Measurements from ENCODE around the gene CCDC61. TPM values are rescaled to one million over a fixed set of nuclear protein-coding genes. Genes with fewer than 3 reads are reported as not detected.

Gene CCDC61
- total RNA-seq, 1 donor from 2014 or later, result 28.8 TPM

GRCh38 chr19:46015687-46016425 is 20.6 kb downstream of the CCDC61 start:
- no peak for DNase-seq (ENCODE audit: low spot score)

GRCh38 chr19:46016426-46017094 is 21.3 kb downstream of the CCDC61 start:
- peak; percentile 83 for DNase-seq (ENCODE audit: low spot score)

GRCh38 chr19:46017095-46017429 is 21.8 kb downstream of the CCDC61 start:
- no peak for DNase-seq (ENCODE audit: low spot score)

- DNase-seq (ENCODE audit: low spot score), result no peak
Measured at GRCh38 chr19:46017874-46018675, 22.8 kb downstream of the CCDC61 start.

- no peak for DNase-seq (ENCODE audit: low spot score)
Measured at GRCh38 chr19:46018729-46019251, 23.5 kb downstream of the CCDC61 start.

- no peak for DNase-seq (ENCODE audit: low spot score)
Measured at GRCh38 chr19:46019270-46019669, 24.0 kb downstream of the CCDC61 start.

GRCh38 chr19:46020819-46021125 is 25.5 kb downstream of the CCDC61 start:
- no peak for DNase-seq (ENCODE audit: low spot score)

- DNase-seq (ENCODE audit: low spot score), result no peak
Measured at GRCh38 chr19:46021531-46022041, 26.3 kb downstream of the CCDC61 start.

GRCh38 chr19:46022061-46022430 is 26.8 kb downstream of the CCDC61 start:
- no peak for DNase-seq (ENCODE audit: low spot score)

GRCh38 chr19:46022431-46023310 is 27.4 kb downstream of the CCDC61 start, which contains the start of gene PGLYRP1:
Gene PGLYRP1, minus strand, starts transcription at chr19:46023053. Its CDS starts 32 bp downstream, at chr19:46023021.
- no peak for DNase-seq (ENCODE audit: low spot score)

- DNase-seq (ENCODE audit: low spot score), result peak; percentile 17
Measured at GRCh38 chr19:46023311-46023779, 28.1 kb downstream of the CCDC61 start.

GRCh38 chr19:46025835-46026234 is 30.6 kb downstream of the CCDC61 start:
- no peak for DNase-seq (ENCODE audit: low spot score)

- DNase-seq (ENCODE audit: low spot score), result no peak
Measured at GRCh38 chr19:46030812-46031550, 35.7 kb downstream of the CCDC61 start.

- DNase-seq (ENCODE audit: low spot score), result peak; percentile 10
Measured at GRCh38 chr19:46031781-46032596, 36.7 kb downstream of the CCDC61 start.

- peak; percentile 30 for DNase-seq (ENCODE audit: low spot score)
Measured at GRCh38 chr19:46032597-46033025, 37.3 kb downstream of the CCDC61 start.

- DNase-seq (ENCODE audit: low spot score), result peak; percentile 32
Measured at GRCh38 chr19:46033401-46033800, 38.1 kb downstream of the CCDC61 start.

- peak; percentile 19 for DNase-seq (ENCODE audit: low spot score)
Measured at GRCh38 chr19:46035546-46035945, 40.3 kb downstream of the CCDC61 start.

GRCh38 chr19:46035986-46036743 is 40.9 kb downstream of the CCDC61 start:
- DNase-seq (ENCODE audit: low spot score), result peak; percentile 35

- DNase-seq (ENCODE audit: low spot score), result no peak
Measured at GRCh38 chr19:46036744-46037128, 41.5 kb downstream of the CCDC61 start.

Measured in ureter (tissue), 1 donor.